Gastrocnemius medialis (tissue), 4 donors: ENCODE results near the gene ERC1. TPM values are rescaled to one million over a fixed set of nuclear protein-coding genes. Genes with fewer than 3 reads are reported as not detected.
"Not testable (repeated sequence)": the region's sequence is repeated elsewhere in the genome, so short reads cannot be mapped to it uniquely, and the experiment has no call there.

Experiments used
- ATAC-seq, 2 donors: fragments of 150-250 bp; one replicate each; pipeline ENCODE4 v1.9.1; 2016
- DNase-seq, 2 donors: peaks; one replicate each; pipeline ENCODE4 v3.0.0-alpha.2; 2019
- H3K27ac ChIP-seq, 4 donors: fragments of 200-600 bp; sonication (generic); 1 replicate in 1 of 4; 2 replicates in 3 of 4; pipeline ENCODE4 v1.5.1; 2016 to 2018; ENCODE audit warnings: mild to moderate bottlenecking in 2 of 4, moderate library complexity in 1 of 4
- H3K27me3 ChIP-seq, 3 donors: fragments of 200-600 bp; sonication (generic) in 2 of 3; 1 replicate in 1 of 3; 2 replicates in 2 of 3; pipeline versions ENCODE4 v1.5.1 to v1.6.0; 2016 to 2019; ENCODE audit warnings: mild to moderate bottlenecking in 1 of 3, moderate library complexity in 1 of 3
- H3K36me3 ChIP-seq, 2 donors: fragments of 200-600 bp; sonication (generic) in 1 of 2; one replicate each; pipeline ENCODE4 v1.5.1; 2017 to 2018
- H3K4me1 ChIP-seq, 2 donors: fragments of 200-600 bp; sonication (generic) in 1 of 2; one replicate each; pipeline ENCODE4 v1.5.1; 2016 to 2017; ENCODE audit warnings: mild to moderate bottlenecking in 2 of 2
- H3K4me3 ChIP-seq, 4 donors: fragments of 200-600 bp; sonication (generic) in 3 of 4; 1 replicate in 1 of 4; 2 replicates in 3 of 4; pipeline ENCODE4 v1.5.1; 2016 to 2019; ENCODE audit warnings: mild to moderate bottlenecking in 2 of 4
- H3K9me3 ChIP-seq, 3 donors: fragments of 200-600 bp; sonication (generic) in 2 of 3; 1 replicate in 1 of 3; 2 replicates in 2 of 3; pipeline ENCODE4 v1.5.1; 2016 to 2019
- CTCF ChIP-seq, 5 experiments: fragments of 450-650 bp in 3 of 5; fragments of 200-600 bp in 2 of 5; sonication (generic) in 2 of 5; IDR thresholded peaks in 4 of 5; conservative IDR thresholded peaks in 1 of 5; 1 replicate in 4 of 5; 2 replicates in 1 of 5; pipeline ENCODE4 v1.5.1; 2016 to 2019; ENCODE audit warnings: antibody characterized with exemption in 5 of 5, mild to moderate bottlenecking in 3 of 5, moderate library complexity in 3 of 5
- POLR2A ChIP-seq, 2 donors: fragments of 450-650 bp; IDR thresholded peaks; one replicate each; pipeline ENCODE4 v1.6.1; 2017; ENCODE audit warnings: antibody characterized with exemption in 2 of 2, mild to moderate bottlenecking in 2 of 2, moderate library complexity in 2 of 2
- in situ Hi-C, 4 donors: fragments of 200-750 bp; cut with MboI; loops; one replicate each; pipeline versions ENCODE4 v1.15.0 to v1.8.0; 2017; ENCODE audit warnings: low sequenced_read_pairs in 4 of 4
- intact Hi-C: fragments of 100-400 bp; cut with DNase I; formaldehyde crosslinking; loops from one replicate; pipeline ENCODE4 v1.15.1; 2023; ENCODE audit warnings: low total_unique reads
- total RNA-seq, 4 donors: library from RNA; depleted of rRNA; stranded (reverse); fragments of >200 nt; gene quantifications; one replicate each; pipeline versions ENCODE4 v1.1.0 to v1.2.3, GENCODE V29; 2016

ERC1 gene
- total RNA-seq, 4 donors from 2014 or later = 20.3 to 39.1 (median 23.5) TPM

- no peak for ATAC-seq
- intact Hi-C loops = no loop called here
Measured at GRCh38 chr12:1355396-1355795, 364.4 kb downstream of the ERC1 start.

GRCh38 chr12:1355871-1356270, 364.8 kb downstream of the ERC1 start:
- intact Hi-C loops, ATAC-seq, H3K9me3 ChIP-seq, H3K4me1 ChIP-seq, in situ Hi-C loops, DNase-seq, H3K27me3 ChIP-seq, H3K36me3 ChIP-seq, H3K27ac ChIP-seq, H3K4me3 ChIP-seq: not testable (repeated sequence)

More at GRCh38 chr12:1355396-1355795, 364.4 kb downstream of the ERC1 start:
- TF ChIP-seq CTCF (IDR thresholded peaks at IDR 0.05 in 4 of 5, conservative IDR thresholded peaks at IDR 0.05 in 1 of 5) = no peak
- no peak for TF ChIP-seq POLR2A (IDR thresholded peaks at IDR 0.05)
- Histone ChIP-seq H3K9me3 (no peaks in the 10 kb centered on the region), H3K4me1 (peaks cover 4 to 9% of the 10 kb centered on the region in 2 donors), H3K27ac (no peak overlapping the region), H3K4me3 (no peak overlapping the region), H3K27me3 (no peaks in the 10 kb centered on the region), H3K36me3 (no peaks in the 10 kb centered on the region)
- in situ Hi-C loops = no loop called here
- no peak for DNase-seq

GRCh38 chr12:1356285-1356684, 365.3 kb downstream of the ERC1 start:
- TF ChIP-seq POLR2A (IDR thresholded peaks at IDR 0.05) (no peak), CTCF (IDR thresholded peaks at IDR 0.05 in 4 of 5, conservative IDR thresholded peaks at IDR 0.05 in 1 of 5) (no peak)
- peaks cover 4 to 6% of the 10 kb centered on the region in 2 donors for H3K4me1 ChIP-seq
- H3K9me3 ChIP-seq = no peaks in the 10 kb centered on the region
- intact Hi-C loops (no loop called here), in situ Hi-C loops (no loop called here)
- DNase-seq (no peak), ATAC-seq (no peak)
- H3K27me3 ChIP-seq = no peaks in the 10 kb centered on the region
- H3K27ac ChIP-seq = no peak overlapping the region
- no peak overlapping the region for H3K4me3 ChIP-seq
- H3K36me3 ChIP-seq = no peaks in the 10 kb centered on the region

- Histone ChIP-seq H3K27ac (no peak overlapping the region), H3K27me3 (no peaks in the 10 kb centered on the region), H3K36me3 (no peaks in the 10 kb centered on the region), H3K4me1 (peaks cover 4 to 6% of the 10 kb centered on the region in 2 donors), H3K4me3 (no peak overlapping the region), H3K9me3 (no peaks in the 10 kb centered on the region)
- ATAC-seq (no peak), DNase-seq (no peak)
- intact Hi-C loops (no loop called here), in situ Hi-C loops (no loop called here)
- TF ChIP-seq POLR2A (IDR thresholded peaks at IDR 0.05) = no peak
- no peak for TF ChIP-seq CTCF (IDR thresholded peaks at IDR 0.05 in 4 of 5, conservative IDR thresholded peaks at IDR 0.05 in 1 of 5)
Measured at GRCh38 chr12:1357171-1357570, 366.1 kb downstream of the ERC1 start.

- Histone ChIP-seq H3K27me3 (no peaks in the 10 kb centered on the region), H3K9me3 (no peaks in the 10 kb centered on the region), H3K36me3 (no peaks in the 10 kb centered on the region), H3K4me1 (peaks cover 4 to 6% of the 10 kb centered on the region in 2 donors), H3K27ac (no peak overlapping the region), H3K4me3 (no peak overlapping the region)
- DNase-seq (no peak), ATAC-seq (no peak)
- intact Hi-C loops = no loop called here
- in situ Hi-C loops = no loop called here
- TF ChIP-seq POLR2A (IDR thresholded peaks at IDR 0.05) = no peak
- no peak for TF ChIP-seq CTCF (IDR thresholded peaks at IDR 0.05 in 4 of 5, conservative IDR thresholded peaks at IDR 0.05 in 1 of 5)
Measured at GRCh38 chr12:1357711-1358110, 366.7 kb downstream of the ERC1 start.
